Activated naive CD4-positive, alpha-beta T cell treated with Interleukin-2 at 50 U/mL for 16 hours (primary cell): ENCODE measurements around the gene SPOUT1.
"Not testable (repeated sequence)": the region's sequence is repeated elsewhere in the genome, so short reads cannot be mapped to it uniquely, and the experiment has no call there.

ENCODE experiments used
- DNase-seq: peaks from one replicate; pipeline ENCODE4 v3.0.0-alpha.2; 2020

The SPOUT1 gene

DNA sequence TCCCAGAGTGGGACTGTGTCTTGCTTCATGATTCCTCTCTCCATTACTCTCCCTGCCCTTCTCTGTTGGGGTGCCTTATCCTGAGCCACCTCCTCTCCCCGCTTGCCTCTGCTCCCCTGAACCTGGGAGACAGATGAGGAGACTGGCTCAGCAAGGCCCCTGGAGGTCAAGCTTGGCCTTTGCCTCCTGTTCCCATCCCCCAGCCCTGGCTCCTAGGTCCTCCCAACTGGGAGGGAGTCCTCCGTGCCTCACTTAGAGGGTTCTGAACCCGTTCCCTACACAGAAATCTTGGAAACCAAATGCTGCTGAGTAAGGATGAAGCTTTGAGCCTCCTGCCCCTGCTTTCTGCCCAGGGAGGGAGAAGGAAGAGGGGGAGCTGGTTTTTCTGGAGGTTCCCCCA, 21.1 kb downstream of the SPOUT1 start:
- no peak for DNase-seq

DNA sequence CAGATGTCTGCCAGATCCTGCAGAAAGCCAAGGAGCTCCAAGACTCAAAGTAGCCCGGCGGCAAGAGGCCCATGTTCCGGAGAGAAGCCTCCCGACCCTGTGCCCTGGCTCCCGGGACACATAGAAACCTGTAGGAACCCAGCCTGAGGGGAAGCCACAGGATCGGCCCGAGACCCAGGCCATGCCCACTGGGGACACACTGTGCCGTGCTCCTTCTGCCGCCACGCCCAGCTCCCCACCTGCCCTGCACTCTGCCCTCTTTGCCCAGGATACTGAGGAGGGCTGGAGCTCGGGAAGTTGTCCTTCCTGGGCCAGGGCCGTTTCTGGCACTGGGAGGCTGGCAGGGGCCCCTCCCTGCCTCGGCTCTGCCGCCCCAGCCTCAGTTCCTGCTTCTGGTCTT, 21.8 kb downstream of the SPOUT1 start:
- no peak for DNase-seq

DNA sequence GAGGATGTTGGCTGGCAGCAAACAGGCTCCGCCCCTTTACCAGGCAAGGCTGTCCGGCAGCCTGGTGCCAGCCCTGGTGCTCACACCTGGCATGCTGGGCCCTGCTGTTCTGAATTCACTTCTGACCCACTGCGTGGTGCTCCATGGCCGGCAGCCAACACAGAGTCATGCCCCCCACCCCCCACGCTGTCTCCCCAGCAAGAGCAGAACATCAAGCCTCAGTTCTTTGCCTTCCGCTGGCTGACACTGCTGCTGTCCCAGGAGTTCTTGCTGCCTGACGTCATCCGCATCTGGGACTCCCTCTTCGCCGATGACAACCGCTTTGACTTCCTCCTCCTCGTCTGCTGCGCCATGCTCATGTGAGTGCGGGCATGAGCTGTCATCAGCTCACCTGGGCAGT, 23.9 kb downstream of the SPOUT1 start:
- no peak for DNase-seq

DNA sequence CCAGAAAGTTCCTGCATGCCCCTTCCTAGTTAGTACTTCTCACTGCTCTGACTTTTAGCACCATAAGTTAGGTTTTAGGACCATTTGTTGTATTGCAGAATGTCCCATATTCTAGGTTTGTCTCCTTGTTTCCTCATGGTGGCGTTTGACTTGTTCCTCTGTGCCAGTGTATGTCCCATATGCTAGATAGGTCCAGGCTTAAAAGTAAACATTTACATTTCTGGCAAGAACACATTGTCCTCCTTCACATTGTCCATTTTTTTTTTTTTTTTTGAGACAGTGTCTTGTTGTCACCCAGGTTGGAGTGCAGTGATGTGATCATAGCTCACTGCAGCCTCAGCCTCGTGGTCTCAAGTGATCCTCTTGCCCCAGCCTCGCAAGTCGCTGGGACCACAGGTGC, 27.1 kb downstream of the SPOUT1 start:
- no peak for DNase-seq

DNA sequence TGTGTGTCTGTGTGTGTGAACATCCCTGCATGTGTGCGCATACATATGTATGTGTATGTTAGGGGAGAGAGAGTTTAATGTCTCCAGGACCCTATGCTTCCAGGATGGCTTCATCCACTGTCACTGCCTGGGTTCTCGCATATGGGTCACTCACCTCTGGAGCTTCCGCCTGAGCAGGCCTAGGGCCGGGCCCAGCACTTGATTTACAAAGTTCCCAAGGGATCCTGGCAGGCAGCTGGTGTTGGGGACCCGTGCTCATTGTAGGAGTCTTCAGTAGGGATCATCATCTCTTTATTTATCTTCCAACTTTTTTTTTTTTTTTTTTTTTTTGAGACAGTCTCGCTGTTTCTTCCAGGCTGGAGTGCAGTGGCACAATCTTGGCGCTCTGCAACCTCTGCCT, 29.5 kb downstream of the SPOUT1 start:
- no peak for DNase-seq

DNA sequence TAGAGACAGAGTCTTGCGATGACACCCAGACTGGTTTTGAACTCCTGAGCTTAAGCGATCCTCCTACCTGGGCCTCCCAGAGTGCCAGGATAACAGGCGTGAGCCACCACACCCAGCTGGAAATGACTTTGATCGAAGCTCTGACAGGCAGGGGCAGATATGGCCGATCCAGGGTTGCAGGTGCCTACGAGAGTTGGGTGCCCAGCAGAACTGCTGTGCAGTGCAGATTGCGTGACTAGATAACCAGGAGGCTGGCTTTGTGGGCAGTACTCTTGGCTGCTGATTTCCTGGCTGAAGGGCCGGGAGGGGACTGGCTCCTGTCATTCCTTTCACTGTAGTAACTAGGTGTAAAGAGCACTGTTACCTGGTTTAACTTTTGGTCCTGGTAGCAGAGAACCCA, 30.7 kb downstream of the SPOUT1 start:
- no peak for DNase-seq

DNA sequence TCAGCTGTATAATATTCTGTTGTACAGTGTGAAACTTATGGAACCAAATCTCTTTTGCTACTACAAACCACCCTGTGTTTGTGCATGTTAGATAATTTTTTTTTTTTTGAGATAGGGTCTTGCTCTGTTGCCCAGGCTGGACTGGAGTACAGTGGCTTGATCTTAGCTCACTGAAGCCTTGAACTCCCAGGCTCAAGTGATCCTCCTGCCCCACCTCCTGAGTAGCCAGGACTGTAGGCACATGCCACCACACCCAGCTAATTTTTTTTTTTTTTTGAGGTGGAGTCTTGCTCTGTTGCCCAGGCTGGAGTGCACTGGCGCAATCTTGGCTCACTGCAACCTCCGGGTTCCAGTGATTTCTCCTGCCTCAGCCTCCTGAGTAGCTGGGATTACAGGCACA, 34.6 kb downstream of the SPOUT1 start:
- DNase-seq = not testable (repeated sequence)

DNA sequence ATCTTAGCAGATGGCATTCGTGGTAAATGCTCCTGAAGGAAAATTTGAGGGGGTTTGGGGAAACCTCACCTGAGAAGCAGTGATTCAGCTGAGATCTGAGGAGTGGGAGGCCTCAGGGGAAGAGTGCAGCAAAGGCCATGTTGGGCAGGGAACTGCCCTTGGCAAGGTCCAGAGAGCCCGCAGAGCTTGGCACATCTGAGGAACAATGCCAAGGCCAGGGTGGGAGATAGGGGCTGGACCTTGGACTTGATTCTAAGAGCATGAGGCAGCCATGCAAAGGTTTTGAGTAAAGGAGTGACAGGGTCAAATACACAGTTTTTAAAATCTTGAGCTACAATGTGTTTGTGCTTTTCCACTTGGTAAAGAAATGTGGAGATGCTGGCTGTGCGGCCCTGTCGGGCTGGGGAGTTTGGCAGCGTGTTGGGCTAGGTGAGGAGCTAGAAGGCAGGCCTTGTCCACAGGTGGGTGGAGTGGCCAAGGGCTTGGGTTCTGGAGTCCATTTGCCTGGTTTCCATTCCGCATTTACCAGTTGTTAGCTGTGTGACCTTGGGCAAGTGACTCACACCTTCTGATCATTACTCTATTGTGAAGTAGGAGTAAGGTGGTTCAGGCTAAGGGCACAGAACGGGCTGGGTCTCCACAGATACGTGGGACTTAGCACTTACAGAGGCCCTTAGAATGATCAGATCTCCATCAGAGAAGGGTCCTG, 36.5 kb downstream of the SPOUT1 start:
- no peak for DNase-seq

DNA sequence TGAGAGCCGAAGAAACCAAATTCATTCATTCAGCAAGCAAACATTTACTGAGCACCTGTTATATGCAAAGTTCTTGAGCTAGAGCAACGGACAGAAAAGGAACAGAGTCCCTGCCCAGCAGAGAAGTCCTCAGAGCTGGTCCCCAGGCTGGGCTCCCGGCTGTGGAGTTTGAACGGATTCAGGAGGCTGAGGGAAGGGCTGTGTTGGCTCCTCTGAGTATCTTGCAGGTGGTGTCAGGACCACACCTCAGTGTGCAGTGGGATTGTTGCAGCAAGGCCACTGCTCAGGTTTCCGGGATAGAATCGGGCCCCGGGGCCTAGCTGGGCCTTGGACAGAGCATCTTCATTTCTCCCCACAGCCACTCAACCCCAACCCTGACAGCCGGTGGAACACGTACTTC, 37.5 kb downstream of the SPOUT1 start:
- DNase-seq = no peak

DNA sequence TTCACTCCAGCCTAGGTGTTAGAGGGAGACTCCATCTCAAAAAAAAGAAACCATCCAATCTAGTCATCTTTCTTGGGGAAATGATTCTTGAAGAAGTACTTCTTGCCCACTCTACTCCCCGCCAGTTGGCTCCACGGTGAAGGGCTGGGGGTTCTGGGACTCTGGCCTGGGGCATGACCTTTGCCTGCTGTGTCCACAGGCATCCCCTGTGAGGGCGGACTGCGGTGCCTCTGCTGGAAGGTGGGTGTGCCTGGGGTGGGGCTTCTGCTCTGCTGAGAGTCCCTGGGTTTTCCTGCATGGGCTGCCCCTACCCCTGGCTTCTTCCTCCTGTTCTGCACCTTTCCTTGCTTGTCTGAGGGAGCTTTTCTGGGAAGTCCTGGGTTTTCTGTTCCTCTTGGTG, 39.1 kb downstream of the SPOUT1 start:
- DNase-seq = no peak

DNA sequence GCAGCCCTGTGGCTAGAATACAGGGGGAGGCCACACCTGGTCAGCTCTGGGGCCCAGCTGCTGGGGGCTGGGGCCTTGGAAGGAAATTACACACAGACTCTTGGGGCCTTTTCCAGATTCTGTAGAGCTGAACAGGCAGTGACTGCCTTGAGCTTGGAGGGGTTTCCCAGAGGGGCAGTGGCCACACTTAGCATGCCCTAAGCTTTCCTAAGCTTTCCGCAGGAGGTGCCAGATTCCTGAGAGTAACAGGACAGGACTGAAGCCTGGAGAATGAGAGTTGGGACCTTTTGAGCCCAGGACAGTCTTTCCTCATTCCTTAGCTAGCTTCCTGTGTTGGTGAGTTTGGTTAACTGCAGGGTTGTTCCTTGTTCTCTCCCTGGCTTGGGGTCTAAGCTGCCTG, 41.1 kb downstream of the SPOUT1 start:
- DNase-seq = no peak

DNA sequence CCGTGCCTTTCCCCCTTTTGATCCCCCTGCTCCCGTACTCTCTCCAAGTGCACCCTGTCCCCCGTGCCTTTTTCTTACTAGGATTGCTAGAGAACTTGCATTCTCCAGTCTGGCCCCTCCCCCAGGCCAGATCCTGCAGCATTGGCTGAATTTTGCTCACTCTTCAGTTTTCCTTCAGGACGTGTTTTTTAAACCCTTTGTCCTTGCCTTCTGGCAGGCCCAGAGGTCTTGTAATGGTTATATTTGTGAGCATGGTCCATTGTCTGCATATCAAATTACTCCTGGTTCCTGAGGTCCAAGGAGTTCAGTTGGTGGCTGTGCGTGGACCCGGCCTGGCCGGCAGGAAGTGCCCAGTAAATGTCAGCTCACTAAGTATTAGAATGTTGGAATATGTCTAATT, 41.9 kb downstream of the SPOUT1 start:
- peak; percentile 12 for DNase-seq

DNA sequence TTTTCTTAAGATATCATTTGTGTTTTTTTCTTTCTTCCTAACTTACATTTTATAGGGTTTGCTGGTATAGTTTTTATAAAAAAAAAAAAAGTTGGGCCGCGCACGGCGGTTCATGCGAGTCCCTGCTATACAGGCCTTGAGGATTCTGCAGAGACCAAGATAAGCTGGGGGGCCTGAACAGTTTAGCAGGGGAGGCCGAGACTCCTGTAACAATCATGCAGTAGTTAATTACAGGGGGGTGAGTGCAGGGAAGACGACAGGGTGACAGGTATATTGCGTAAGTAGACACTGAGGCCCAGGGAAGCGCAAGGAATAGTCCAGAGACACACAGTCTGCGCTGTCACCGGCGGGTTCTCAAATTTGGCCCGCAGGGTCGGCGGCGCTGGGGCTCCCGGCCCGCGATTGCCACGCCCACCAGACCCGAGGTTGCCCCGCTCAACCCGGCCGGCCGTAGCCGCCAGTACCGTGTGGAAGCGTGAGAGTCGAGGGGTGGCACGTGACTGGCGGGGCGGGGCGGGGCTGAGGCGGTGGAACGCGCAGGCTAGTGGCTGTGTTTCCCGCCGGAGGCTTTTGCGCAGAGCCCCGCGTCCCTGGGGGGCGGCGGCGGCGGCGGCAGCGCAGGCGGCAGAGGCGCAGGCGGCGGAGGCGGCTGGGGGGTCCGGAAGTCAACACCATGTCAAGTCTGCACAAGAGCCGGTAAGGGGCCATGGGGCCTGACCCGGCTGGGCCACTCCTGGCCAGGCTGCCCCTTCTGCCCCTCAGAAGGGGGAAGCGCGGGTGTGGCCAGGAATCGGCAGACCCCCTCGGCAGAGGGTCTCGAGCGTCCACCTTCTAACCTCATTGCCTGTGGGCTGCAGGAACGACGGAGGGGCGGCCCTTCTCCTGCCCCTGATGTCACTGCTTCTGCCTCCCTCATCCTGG, 42.7 kb downstream of the SPOUT1 start, which contains the start of gene TBC1D13:
Gene TBC1D13 (plus strand): TSS at position 573 of the 921 bp plus-strand sequence. CDS start 101 bp downstream, at position 674.
- DNase-seq = peak; percentile 89

DNA sequence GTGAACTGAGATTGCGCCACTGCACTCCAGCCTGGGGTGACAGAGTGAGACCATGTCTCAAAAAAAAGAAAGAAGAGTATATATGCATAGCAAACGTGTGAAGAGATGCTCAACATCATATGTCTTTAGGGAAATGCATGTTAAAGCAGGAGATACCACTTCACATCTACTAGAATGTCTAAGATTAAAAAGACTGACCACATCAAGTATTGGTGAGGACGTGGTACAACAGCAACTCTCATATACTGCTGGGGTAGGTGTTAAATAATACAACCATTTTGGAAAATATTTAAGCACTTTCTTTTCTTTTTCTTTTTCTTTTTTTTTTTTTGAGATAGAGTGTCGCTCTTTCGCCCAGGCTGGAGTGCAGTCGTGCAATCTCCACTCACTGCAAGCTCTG, 44.2 kb downstream of the SPOUT1 start:
- DNase-seq = no peak

DNA sequence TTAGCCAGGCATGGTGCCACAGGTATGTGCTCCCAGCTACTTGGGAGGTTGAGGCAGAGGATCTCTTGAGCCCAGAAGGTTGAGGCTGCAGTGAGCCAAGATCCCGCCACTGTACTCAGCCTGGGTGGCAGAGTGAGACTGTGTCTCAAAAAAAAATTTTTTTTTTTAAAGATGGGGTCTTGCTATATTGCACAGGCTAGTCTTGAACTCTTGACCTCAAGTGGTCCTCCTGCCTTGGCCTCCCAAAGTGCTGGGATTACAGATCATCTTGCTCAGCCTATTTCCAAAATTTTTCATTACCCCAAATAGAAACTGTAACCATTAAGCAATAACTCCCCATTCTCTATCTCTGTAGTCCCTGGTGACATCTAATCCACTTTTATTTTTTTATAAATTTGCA, 46.9 kb downstream of the SPOUT1 start:
- no peak for DNase-seq

DNA sequence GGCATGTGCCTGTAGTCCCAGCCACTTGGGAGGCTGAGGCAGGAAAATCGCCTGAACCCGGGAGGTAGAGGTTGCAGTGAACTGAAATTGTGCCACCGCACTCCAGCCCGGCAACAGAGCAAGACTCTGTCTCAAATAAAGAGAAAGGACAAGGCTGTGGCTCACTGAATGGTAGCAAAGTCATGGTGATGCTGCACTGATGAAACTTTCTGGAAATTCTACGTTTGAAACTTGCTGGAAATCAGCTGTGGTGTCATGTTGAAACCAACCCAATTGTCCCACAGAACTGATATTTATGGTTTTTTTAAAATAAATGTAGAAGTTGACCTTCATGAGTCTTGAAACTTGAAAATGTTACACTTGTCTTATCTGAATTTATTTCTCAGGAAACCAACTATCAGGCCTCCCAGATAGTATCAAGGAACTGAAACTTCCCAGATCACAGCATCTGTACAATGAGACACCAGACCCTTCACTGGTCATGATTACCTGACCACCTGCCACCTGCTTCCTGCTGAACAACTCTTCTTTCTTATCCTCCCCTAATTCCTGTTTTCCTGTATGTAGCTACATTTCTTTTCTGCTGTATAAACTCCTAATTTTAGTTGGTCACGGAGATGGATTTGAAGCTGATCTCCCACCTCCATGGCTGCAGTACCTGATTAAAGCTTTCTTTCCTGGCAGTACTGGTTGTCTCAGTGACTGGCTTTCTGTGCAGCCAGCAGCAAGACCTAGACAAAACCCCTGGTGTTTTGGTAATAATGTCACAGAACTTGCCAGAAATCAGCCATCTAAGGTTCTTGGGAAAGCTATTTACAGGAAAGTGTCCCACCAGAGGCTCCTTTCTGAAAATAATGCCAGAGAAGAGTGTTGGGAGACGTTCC, 48.2 kb downstream of the SPOUT1 start:
- DNase-seq = no peak

DNA sequence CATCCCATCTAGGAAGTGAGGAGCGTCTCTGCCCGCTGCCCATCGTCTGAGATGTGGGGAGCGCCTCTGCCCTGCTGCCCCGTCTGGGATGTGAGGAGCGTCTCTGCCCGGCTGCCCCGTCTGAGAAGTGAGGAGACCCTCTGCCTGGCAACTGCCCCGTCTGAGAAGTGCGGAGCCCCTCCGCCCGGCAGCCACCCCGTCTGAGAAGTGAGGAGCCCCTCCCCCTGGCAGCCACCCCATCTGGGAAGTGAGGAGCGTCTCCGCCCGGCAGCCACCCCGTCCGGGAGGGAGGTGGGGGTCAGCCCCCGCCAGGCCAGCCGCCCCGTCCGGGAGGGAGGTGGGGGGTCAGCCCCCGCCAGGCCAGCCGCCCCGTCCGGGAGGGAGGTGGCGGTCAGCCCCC, 49.5 kb downstream of the SPOUT1 start:
- not testable (repeated sequence) for DNase-seq

DNA sequence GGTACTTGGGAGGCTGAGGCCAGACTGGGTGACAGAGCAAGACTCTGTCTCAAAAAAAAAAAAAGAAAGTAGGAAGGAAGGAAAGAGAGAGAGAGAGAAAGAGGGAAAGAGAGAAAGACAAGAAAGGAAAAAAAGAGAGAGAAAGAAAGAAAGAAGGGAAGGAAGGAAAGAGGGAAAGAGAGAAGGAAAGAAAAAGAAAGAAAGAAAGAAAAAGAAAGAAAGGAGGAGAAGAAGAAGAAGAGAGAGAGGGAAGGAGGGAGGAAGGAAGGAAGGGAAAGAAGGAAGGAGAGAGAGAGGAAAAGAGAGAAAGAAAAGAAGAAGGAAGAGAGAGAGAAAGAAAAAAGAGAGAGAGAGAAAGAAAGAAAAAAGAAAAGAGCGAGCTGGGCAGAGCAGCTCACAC, 54.8 kb downstream of the SPOUT1 start:
- no peak for DNase-seq

DNA sequence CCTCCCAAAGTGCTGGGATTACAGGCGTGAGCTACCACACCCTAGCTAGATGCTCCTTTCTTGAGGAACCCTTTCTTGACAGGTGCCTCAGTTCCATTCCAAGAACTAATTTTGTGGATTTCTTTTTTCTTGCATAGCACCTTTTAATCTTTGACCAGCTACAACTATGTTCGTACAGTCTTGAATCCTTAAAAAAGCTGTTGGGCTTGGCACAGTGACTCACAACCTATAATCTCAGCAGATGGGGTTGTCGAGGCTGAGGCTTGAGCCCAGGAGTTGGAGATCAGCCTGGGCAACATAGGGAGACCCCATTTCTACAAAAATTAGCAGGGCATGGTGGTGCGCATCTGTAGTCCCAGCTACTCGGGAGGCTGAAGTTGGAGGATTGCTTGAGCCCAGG, 56.5 kb downstream of the SPOUT1 start:
- DNase-seq = no peak

DNA sequence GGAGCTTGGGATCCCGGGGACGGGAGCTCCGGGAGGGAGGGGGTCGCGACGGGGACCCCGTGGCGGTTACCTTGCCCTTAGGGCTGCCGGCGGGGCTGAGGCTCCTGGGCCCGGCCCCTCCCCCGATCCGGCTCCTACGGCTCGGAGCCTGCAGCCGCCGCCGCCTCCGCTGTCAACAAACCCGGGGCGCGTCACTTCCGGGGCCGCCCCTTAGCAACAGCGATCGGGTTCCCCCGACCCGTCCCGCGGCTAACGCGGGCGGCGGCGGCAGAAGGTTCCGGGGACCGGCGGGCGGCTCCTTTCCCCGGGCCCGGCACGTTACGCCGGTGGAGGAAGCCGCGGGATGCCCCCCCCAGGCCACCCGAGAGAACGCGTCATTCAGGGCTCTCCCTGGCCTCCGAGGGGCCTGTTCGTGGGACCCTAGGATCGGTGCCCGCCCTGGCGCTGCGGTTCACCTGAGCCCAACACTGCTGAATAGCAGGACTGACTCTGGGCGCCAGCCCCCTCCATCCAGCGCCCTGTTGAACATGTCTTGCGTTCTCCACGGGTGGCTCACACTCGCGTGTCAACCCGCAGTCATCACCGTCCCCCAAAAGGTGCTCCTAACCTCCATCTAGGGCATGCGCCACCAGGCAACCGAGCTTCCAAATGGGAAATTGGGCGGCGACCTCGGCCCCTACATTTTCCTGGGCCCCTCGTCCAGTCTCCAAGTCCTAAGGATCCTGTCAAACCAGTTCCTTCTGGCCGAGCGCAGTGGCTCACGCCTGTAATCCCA, 57.7 kb downstream of the SPOUT1 start, which contains the start of gene ZER1:
Gene ZER1 (minus strand): TSS at position 183 of the 775 bp plus-strand sequence. CDS start 16,362 bp downstream, outside the sequence.
- DNase-seq = peak; percentile 94

DNA sequence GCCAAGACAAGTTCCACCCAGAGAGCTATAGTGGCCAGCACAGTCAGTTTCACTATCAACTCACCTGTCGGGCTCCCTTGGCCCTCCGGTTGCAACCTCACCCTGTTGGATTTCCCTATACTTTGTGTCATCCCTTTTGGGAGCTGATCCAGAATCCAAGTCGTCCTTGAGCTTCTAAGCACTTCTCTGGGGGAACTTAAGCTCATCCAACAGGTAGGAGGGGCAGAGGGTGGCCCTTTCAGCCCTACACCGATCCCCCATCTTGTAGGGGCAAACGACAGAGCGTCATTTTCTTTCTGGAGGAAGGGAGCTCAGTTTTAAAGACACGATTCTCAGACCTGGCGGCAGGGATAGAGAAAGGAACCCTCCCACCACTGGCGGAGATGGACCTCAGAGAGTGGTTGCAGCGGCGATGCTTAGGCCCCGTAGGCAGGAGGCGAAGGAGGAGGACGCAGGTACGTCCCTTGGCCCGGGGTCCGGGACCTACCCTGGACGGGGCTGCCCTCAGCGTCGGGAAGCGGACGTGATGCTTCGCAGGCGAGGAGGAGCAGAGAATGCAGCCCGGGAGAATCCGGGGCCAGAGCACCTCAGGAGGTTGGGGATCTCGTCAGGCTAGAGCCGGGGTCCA, 58.4 kb downstream of the SPOUT1 start:
- DNase-seq = peak; percentile 5
